Thyroid gland (tissue), 4 donors: ENCODE measurements around the gene SPRTN. TPM values are rescaled to one million over a fixed set of nuclear protein-coding genes. Genes with fewer than 3 reads are reported as not detected.

Source experiments
- DNase-seq, 2 donors: peaks; one replicate each; pipeline ENCODE4 v3.0.0-alpha.2; 2019
- H3K27ac ChIP-seq, 3 donors: fragments of 200-600 bp; sonication (generic); 1 replicate in 2 of 3; 2 replicates in 1 of 3; pipeline ENCODE4 v1.5.1; 2016 to 2019; ENCODE audit warnings: mild to moderate bottlenecking in 1 of 3, moderate library complexity in 1 of 3
- H3K27me3 ChIP-seq: fragments of 200-600 bp; sonication (generic); one replicate; pipeline ENCODE4 v1.5.1; 2019
- H3K36me3 ChIP-seq, 2 donors: fragments of 200-600 bp; sonication (generic); one replicate each; pipeline ENCODE4 v1.5.1; 2016 to 2019
- H3K4me1 ChIP-seq, 2 donors: fragments of 200-600 bp; sonication (generic); one replicate each; pipeline ENCODE4 v1.5.1; 2017 to 2019
- H3K4me3 ChIP-seq, 3 donors: fragments of 200-600 bp; sonication (generic); replicated peaks in 1 of 3; 1 replicate in 2 of 3; 2 replicates in 1 of 3; pipeline ENCODE4 v1.5.1; 2016; ENCODE audit warnings: mild to moderate bottlenecking in 1 of 3
- H3K9me3 ChIP-seq: fragments of 200-600 bp; sonication (generic); one replicate; pipeline ENCODE4 v1.5.1; 2017
- POLR2A ChIP-seq, 2 donors: fragments of 450-650 bp; IDR thresholded peaks; one replicate each; pipeline ENCODE4 v1.6.1; 2017; ENCODE audit warnings: antibody characterized with exemption in 2 of 2, mild to moderate bottlenecking in 2 of 2, moderate library complexity in 1 of 2
- WGBS, 2 donors: methylation state at CpG; one replicate each; pipeline ENCODE4 v1.1.5; 2017; 5-methylcytosine and 5-hydroxymethylcytosine counted together
- intact Hi-C: fragments of 100-400 bp; cut with DNase I; formaldehyde crosslinking; loops from one replicate; pipeline ENCODE4 v1.15.1; 2023
- total RNA-seq, 4 donors: library from RNA; depleted of rRNA; stranded (reverse); fragments of >200 nt; gene quantifications; one replicate each; pipeline ENCODE4 v1.2.3, GENCODE V29; 2016
- TF ChIP-seq, protein P1 (sequence below), 6 experiments: fragments of 200-600 bp in 3 of 6; fragments of 450-650 bp in 3 of 6; sonication (generic) in 3 of 6; IDR thresholded peaks; one replicate each; pipeline ENCODE4 v1.5.1; 2016 to 2019; ENCODE audit warnings: antibody characterized with exemption in 6 of 6, mild to moderate bottlenecking in 2 of 6, inconsistent platforms in 1 of 6, moderate library complexity in 1 of 6

The SPRTN gene
- total RNA-seq, 4 donors from 2014 or later: 11.0 to 28.9 (median 21.9) TPM

DNA sequence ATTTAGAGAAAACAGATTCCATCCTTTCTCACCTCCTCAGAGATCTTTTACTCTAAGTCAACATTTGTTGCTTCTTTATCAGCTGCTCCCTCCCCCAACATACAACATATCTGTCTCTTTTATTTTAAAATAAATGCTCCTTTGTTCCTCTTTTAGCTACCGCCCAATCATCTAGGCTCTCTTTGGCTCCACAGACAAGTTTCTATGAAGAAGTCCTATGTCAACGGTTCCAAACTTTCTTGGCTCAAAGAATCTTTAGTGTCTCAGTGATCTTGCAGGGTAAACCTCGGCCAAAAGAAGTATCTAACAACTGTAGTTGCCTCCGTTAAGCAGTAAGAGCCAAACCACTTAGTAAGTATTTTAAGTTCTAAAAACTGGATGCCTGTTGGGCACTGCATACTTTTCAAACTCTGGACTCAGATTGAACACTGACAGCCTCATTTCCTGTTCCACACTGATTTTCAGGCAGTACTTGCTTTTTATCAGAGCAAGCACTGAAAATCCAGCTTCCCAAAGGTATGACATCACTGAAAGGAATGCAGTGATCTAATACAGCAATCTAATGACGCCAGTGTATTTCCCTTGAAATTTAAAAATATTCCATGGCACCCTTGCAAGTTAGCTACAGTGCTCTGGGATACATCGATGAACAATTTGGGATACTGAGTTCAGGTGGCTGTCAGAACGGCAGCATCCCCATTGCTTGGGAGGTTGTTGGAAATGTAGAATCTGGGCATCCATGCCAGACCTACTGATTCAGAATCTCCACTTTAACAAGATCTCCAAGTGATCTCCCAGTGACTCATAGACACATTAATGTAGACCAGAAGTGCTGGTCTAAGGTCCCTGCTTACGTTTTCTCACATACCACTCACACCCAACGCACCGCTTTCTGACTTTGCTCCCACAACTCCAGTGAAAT, 57.2 kb downstream of the SPRTN start:
- intact Hi-C loops: no loop called here
- no peak for DNase-seq
- peaks cover 7 to 23% of the 10 kb centered on the region in 2 donors for H3K4me1 ChIP-seq
- H3K4me3 ChIP-seq: no peak overlapping the region
- no peaks in the 10 kb centered on the region for H3K36me3 ChIP-seq
- peak overlapping the region in 2 of 3 donors; percentile 1 to 15 for H3K27ac ChIP-seq
- WGBS, 2 donors: 46 to 63% methylated on average over 10 of the region's 10 CpGs
- H3K27me3 ChIP-seq: no peaks in the 10 kb centered on the region
- no peaks in the 10 kb centered on the region for H3K9me3 ChIP-seq
- TF ChIP-seq, protein P1, sequence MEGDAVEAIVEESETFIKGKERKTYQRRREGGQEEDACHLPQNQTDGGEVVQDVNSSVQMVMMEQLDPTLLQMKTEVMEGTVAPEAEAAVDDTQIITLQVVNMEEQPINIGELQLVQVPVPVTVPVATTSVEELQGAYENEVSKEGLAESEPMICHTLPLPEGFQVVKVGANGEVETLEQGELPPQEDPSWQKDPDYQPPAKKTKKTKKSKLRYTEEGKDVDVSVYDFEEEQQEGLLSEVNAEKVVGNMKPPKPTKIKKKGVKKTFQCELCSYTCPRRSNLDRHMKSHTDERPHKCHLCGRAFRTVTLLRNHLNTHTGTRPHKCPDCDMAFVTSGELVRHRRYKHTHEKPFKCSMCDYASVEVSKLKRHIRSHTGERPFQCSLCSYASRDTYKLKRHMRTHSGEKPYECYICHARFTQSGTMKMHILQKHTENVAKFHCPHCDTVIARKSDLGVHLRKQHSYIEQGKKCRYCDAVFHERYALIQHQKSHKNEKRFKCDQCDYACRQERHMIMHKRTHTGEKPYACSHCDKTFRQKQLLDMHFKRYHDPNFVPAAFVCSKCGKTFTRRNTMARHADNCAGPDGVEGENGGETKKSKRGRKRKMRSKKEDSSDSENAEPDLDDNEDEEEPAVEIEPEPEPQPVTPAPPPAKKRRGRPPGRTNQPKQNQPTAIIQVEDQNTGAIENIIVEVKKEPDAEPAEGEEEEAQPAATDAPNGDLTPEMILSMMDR (IDR thresholded peaks at IDR 0.05): no peak
- TF ChIP-seq POLR2A (IDR thresholded peaks at IDR 0.05): no peak

DNA sequence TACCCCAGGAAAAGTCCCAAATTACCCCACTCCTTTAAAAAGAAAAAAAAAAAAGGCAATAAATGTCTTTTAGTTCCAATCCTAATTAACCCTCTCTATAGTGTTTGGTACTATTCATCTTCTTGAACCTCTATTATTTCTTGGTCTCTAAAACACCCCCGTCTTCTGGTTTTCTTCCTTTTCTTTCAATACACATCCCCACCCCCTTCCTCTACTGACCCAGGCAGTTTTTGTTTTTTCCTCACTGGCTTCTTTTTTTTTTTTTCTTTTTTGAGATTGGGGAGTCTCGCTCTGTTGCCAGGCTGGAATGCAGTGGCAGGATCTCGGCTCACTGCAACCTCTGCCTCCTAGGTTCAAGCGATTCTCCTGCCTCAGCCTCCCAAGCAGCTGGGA, 57.9 kb downstream of the SPRTN start:
- no peaks in the 10 kb centered on the region for H3K27me3 ChIP-seq
- H3K4me3 ChIP-seq: no peak overlapping the region
- H3K4me1 ChIP-seq: peaks cover 7 to 23% of the 10 kb centered on the region in 2 donors
- WGBS, 2 donors: 67 to 79% methylated on average over 4 of the region's 4 CpGs
- no peak for TF ChIP-seq POLR2A (IDR thresholded peaks at IDR 0.05)
- TF ChIP-seq, protein P1 (IDR thresholded peaks at IDR 0.05): no peak
- intact Hi-C loops: no loop called here
- H3K9me3 ChIP-seq: no peaks in the 10 kb centered on the region
- H3K36me3 ChIP-seq: no peaks in the 10 kb centered on the region
- no peak for DNase-seq
- peak overlapping the region in 1 of 3 donors; percentile 1 for H3K27ac ChIP-seq

DNA sequence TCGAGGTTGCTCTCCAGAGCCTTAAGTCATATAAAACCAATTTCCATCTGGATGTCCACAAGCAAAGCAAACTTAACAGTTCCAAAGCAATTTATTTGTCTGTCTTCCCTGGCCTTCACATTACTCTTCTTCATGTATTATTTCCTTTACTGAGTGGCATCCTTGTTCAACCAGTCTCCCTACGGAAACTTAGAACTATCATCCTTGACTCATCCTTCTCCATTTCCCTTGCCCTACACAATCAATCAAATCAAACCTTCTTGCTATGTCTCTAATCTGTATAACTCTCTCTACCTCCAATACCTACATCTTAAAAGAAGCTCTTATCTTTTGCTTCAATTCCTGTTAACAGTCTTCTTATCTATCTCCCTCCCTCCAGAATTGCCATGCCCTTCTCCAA, 58.5 kb downstream of the SPRTN start:
- no peak overlapping the region for H3K27ac ChIP-seq
- peaks cover 7 to 23% of the 10 kb centered on the region in 2 donors for H3K4me1 ChIP-seq
- no peak overlapping the region for H3K4me3 ChIP-seq
- WGBS, 2 donors: 91 to 93% methylated on average over 2 of the region's 2 CpGs
- no peak for TF ChIP-seq POLR2A (IDR thresholded peaks at IDR 0.05)
- TF ChIP-seq, protein P1 (IDR thresholded peaks at IDR 0.05): no peak
- intact Hi-C loops: no loop called here
- DNase-seq: no peak
- H3K36me3 ChIP-seq: no peaks in the 10 kb centered on the region
- no peaks in the 10 kb centered on the region for H3K27me3 ChIP-seq
- H3K9me3 ChIP-seq: no peaks in the 10 kb centered on the region

DNA sequence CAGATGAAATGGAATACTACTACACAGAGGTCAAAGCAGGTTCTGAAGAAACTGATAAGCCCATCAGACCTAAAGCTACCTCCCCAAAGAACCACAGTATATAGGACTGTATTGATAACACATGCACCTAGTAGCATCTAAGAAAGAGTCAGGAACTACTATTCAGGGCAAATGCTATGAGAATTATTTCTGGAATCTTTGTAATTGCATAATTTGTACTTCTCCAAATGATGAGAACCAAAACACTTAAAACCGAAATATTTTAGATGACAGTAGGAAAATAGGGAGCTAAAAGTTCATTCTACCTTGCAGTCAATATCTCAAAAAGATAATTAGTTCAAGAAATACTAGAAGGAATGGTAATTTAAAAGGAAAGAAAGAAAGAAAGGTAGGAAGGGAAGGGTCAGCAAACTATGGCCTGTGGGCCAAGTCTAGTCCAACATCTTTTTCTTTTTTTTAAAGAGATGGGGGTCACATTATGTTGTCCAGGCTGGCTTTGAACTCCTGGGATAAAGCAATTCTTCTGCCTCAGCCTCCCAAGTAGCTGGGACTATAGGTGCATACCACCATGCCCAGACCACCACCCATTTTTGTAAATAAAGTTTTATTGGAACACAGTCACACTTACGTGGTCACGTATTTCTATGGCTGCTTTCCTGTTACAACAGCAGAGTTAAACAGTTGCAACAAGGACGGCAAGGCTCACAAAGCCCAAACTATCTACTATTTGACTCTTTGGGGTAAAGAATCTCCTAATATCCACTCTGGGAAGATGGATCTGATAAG, 60.0 kb downstream of the SPRTN start:
- intact Hi-C loops: no loop called here
- 66 to 98% methylated on average over 4 of the region's 4 CpGs for WGBS, 2 donors
- no peak for TF ChIP-seq POLR2A (IDR thresholded peaks at IDR 0.05)
- TF ChIP-seq, protein P1 (IDR thresholded peaks at IDR 0.05): no peak
- Histone ChIP-seq H3K36me3 (no peaks in the 10 kb centered on the region), H3K9me3 (no peaks in the 10 kb centered on the region), H3K4me3 (no peak overlapping the region), H3K27me3 (no peaks in the 10 kb centered on the region), H3K4me1 (peaks cover 7 to 23% of the 10 kb centered on the region in 2 donors), H3K27ac (no peak overlapping the region)
- no peak for DNase-seq
